ENCODE results near the gene GJC1.

Gene GJC1

DNA sequence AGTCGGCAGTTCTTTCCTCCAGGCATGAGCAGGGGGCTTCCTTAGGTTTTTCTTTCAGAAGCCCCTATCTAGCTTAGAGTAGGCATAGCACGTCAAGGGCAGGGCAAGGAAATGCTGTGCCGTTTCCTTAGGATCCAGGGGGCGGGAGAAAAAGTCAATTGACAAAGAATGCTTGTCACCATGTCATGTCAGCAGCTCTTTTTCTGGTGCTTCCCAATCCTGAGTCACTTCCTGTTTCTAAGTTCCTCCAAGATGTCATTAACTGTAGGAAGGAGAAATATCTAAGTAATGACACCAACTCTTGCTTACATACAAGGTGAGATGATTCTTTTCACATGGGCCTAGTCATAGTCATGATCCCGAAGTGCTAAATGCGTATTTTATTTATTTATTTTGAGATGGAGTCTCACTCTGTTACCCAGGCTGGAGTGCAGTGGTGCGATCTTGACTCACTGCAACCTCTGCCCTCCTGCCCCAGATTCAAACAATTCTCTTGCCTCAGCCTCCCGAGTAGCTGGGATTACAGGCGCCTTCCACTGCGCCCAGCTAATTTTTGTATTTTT is 35.2 kb downstream of the GJC1 start:
- no peak overlapping the region for H3K4me3 ChIP-seq (ENCODE audit: low read depth, low read length)
- TF ChIP-seq, protein P1, sequence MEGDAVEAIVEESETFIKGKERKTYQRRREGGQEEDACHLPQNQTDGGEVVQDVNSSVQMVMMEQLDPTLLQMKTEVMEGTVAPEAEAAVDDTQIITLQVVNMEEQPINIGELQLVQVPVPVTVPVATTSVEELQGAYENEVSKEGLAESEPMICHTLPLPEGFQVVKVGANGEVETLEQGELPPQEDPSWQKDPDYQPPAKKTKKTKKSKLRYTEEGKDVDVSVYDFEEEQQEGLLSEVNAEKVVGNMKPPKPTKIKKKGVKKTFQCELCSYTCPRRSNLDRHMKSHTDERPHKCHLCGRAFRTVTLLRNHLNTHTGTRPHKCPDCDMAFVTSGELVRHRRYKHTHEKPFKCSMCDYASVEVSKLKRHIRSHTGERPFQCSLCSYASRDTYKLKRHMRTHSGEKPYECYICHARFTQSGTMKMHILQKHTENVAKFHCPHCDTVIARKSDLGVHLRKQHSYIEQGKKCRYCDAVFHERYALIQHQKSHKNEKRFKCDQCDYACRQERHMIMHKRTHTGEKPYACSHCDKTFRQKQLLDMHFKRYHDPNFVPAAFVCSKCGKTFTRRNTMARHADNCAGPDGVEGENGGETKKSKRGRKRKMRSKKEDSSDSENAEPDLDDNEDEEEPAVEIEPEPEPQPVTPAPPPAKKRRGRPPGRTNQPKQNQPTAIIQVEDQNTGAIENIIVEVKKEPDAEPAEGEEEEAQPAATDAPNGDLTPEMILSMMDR (IDR thresholded peaks at IDR 0.05; ENCODE audit: low read depth, low read length, missing control alignments): no peak
- DNase-seq (ENCODE audit: low read depth): no peak

DNA sequence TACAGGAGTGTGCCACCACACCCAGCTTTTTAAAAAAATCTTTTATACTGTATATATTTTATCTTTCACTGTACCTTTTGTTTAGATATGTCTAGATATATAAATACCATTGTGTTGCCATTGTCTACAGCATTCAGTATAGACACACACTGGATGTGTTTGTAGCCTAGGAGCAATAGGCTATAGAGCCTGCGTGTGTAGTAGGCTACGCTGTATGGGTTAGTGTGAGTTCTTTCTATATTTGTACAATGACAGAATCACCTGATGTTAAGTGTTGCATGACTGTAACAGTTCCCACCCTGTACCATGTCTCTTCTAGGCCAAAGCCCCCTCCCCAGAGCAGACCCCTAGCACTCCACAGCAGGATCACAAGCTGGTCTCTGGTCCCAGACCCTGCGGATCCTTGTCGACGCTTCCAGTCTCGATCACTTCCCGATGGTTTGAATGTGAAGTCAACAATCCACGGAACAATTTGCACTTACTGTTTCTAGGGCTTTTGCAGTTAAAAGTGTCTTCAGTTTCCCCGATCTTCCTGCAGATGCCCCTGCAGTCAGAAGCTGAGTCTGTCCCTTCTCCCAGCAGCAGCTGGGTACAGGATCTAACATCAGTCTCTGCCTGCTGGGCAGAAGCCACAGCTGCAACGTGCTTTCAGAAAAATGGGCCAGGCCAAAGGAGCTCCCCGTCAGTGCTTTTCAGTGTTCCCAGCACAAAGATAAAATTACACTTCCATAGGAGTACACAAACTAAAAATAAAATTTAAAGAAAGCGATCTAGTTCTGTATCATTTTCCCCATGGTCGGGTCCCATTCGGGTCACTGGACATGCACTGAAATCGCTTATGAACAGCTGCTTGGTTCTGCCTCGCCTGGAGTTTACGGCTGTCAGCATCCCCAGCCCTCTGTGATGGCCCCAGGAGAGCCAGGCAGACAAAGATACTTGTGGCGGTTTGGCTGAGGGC is 35.9 kb downstream of the GJC1 start:
- no peak overlapping the region for H3K4me3 ChIP-seq (ENCODE audit: low read depth, low read length)
- DNase-seq (ENCODE audit: low read depth): no peak
- TF ChIP-seq, protein P1 (IDR thresholded peaks at IDR 0.05; ENCODE audit: low read depth, low read length, missing control alignments): no peak

DNA sequence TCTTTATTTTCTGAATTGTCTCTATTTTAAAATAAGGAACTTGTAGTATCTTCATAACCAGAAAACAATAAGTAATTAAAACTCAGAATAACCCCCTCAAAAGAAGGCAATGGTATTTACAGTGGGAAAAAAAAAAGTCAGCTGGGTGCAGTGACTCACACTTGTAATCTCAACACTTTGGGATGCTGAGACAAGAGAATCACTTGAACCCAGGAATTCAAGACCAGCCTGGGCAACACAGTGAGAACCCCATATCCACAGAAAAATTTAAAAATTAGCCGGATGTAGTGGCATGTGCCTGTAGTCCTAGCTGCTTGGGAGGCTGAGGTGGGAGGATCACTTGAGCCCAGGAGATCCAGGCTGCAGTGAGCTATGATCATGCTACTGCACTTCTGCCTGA is 37.8 kb downstream of the GJC1 start:
- no peak overlapping the region for H3K4me3 ChIP-seq (ENCODE audit: low read depth, low read length)
- no peak for DNase-seq (ENCODE audit: low read depth)
- TF ChIP-seq, protein P1 (IDR thresholded peaks at IDR 0.05; ENCODE audit: low read depth, low read length, missing control alignments): no peak

DNA sequence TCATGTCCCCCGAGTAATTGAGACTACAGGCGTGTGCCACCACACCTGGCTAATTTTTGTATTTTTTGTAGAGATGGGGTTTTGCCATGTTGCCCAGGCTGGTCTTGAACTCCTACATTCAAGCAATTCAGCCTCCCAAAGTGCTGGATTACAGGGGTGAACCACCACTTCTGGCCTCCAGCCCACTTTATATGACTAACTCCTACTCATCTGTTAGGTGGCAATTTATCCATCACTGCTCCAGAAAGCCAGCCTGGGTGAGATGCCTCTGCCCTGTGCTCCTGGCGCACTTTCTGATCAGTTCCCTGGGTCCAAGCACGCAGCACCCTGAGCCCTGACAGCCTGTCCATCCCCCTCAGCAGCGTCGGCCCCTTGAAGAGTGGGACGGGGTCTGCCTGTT is 41.9 kb downstream of the GJC1 start:
- DNase-seq (ENCODE audit: low read depth): no peak
- no peak overlapping the region for H3K4me3 ChIP-seq (ENCODE audit: low read depth, low read length)
- TF ChIP-seq, protein P1 (IDR thresholded peaks at IDR 0.05; ENCODE audit: low read depth, low read length, missing control alignments): no peak

DNA sequence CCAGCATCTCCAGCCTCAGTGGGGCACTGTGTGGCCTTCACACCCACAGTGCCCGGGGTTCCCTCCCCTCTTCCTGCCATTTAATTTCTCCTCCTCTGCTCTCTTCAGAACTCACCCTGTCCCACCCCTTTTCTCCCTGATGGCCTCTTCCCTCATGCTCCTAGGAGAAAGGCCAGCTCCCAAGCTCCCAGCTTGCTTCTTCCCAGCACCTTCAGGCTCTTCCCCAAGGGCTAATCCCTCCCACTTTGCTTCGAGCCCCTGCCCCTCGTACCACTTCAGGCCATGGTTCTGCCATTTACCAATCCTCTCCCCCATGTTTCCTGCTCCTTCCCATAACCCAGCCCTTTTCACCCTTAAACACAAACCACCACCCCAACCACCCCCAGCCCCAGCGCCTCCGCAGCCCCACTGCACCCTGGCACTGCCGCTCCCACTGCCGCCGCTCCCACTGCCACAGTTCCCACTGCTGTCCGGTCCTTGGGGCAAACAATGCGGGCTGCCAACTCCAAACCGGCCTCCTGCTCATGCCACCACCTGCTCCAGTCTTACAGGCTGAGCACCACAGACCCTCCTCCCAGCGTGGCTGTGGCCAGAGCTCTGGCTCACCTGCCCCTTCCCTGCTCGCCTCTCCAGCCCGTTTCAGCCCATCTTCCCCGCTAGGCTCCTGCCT is 42.7 kb downstream of the GJC1 start:
- H3K4me3 ChIP-seq (ENCODE audit: low read depth, low read length): no peak overlapping the region
- TF ChIP-seq, protein P1 (IDR thresholded peaks at IDR 0.05; ENCODE audit: low read depth, low read length, missing control alignments): no peak
- no peak for DNase-seq (ENCODE audit: low read depth)

DNA sequence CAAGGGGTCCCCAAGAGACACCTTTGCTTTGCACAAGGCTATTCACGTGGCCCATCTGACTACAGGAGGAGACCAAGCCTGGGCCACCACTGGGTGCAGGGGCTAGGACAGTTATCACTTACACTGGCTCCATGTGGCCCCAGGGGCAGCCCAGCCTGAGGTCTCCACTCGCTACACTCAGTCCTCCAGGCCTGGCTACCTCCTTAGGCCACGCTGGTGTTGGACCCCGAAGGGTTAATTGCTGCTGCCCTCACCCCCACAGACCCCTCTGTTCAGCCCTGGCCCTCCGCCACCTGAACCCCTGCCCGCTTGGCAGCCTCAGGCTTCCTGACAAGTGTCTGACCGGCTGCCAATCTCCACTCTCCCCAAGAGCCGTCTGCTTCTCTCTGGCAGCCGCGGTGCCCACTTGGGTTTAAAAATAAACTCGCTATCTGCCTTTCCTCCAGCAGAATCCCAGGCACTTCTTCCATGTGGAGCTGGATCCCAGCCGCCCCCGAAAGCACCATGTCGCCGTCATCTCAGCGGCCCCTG is 43.5 kb downstream of the GJC1 start:
- no peak overlapping the region for H3K4me3 ChIP-seq (ENCODE audit: low read depth, low read length)
- TF ChIP-seq, protein P1 (IDR thresholded peaks at IDR 0.05; ENCODE audit: low read depth, low read length, missing control alignments): no peak
- no peak for DNase-seq (ENCODE audit: low read depth)
